ENCODE measurements around the gene CLBA1.
"Not testable (repeated sequence)": the region's sequence is repeated elsewhere in the genome, so short reads cannot be mapped to it uniquely, and the experiment has no call there.

CLBA1 gene

GRCh38 chr14:105026802-105027563, 41.4 kb downstream of the CLBA1 start (continued):
- no peak for TF ChIP-seq TCF7L2 (IDR thresholded peaks at IDR 0.05; ENCODE audit: borderline replicate concordance, low read depth, low read length)
- TF ChIP-seq ZNF707 (tag by site-specific recombination; IDR thresholded peaks at IDR 0.05): no peak
- TF ChIP-seq ZNF423 (tag by site-specific recombination; IDR thresholded peaks at IDR 0.05): no peak

GRCh38 chr14:105027718-105028117, 42.1 kb downstream of the CLBA1 start:
- TF ChIP-seq ATF2 (tag by site-specific recombination; IDR thresholded peaks at IDR 0.05; ENCODE audit: low read depth) (peak; percentile 84), BCL11A (tag by site-specific recombination; IDR thresholded peaks at IDR 0.05; ENCODE audit: low read depth) (0 out of 2 replicates have a peak, but pooled peaks have one; percentile 24), ZNF335 (tag by site-specific recombination; conservative IDR thresholded peaks at IDR 0.05) (peak; percentile 49), PRDM10 (tag by site-specific recombination; IDR thresholded peaks at IDR 0.05) (0 out of 2 replicates have a peak, but pooled peaks have one; percentile 9)
- not testable (repeated sequence) for H3K4me1 ChIP-seq (ENCODE audit: control insufficient read depth, insufficient read depth, low read length)

GRCh38 chr14:105028251-105028927, 42.8 kb downstream of the CLBA1 start:
- Histone ChIP-seq H3K27ac (ENCODE audit: extremely low read depth, low read depth, low read length) (no peak overlapping the region), H3K9me3 (ENCODE audit: control insufficient read depth, insufficient read depth, low read depth, low read length) (no peaks in the 10 kb centered on the region), H3K4me3 (ENCODE audit: low read depth, low read length) (no peak overlapping the region), H3K36me3 (ENCODE audit: control insufficient read depth in 2 of 2, insufficient read depth in 1 of 2, low read length in 2 of 2) (no peaks in the 10 kb centered on the region), H3K4me1 (ENCODE audit: control insufficient read depth, insufficient read depth, low read length) (no peaks in the 10 kb centered on the region)
- ChIA-PET POLR2A (no interaction called here), CTCF (interaction anchor here (0.5 to 2.8 kb wide), 3 partner anchors 53 to 253 kb away, joined by 4 to 12 read pairs (median 4); no protein-coding TSS in a partner anchor)
- no peak for TF ChIP-seq ZNF580 (tag by site-specific recombination; IDR thresholded peaks at IDR 0.05)
- TF ChIP-seq ZNF302 (tag by site-specific recombination; IDR thresholded peaks at IDR 0.05; ENCODE audit: low read depth): no peak
- TF ChIP-seq PRDM10 (tag by site-specific recombination; IDR thresholded peaks at IDR 0.05): 0 out of 2 replicates have a peak, but pooled peaks have one; percentile 10
- TF ChIP-seq ZNF514 (tag by site-specific recombination; IDR thresholded peaks at IDR 0.05): no peak
- no peak for TF ChIP-seq REST (tag by site-specific recombination; IDR thresholded peaks at IDR 0.05)
- 0 out of 2 replicates have a peak, but pooled peaks have one; percentile 49 for TF ChIP-seq BCL11A (tag by site-specific recombination; IDR thresholded peaks at IDR 0.05; ENCODE audit: low read depth)
- peak; percentile 31; the same call in 1 of the 2 replicates for TF ChIP-seq ZBTB17 (tag by site-specific recombination; IDR thresholded peaks at IDR 0.05)
- TF ChIP-seq ZNF121 (tag by site-specific recombination; IDR thresholded peaks at IDR 0.05): peak; percentile 89
- no peak for TF ChIP-seq ZNF704 (tag by site-specific recombination; IDR thresholded peaks at IDR 0.05)

More at GRCh38 chr14:105027718-105028117, 42.1 kb downstream of the CLBA1 start:
- POLR2A ChIA-PET; H3K36me3 ChIP-seq (ENCODE audit: control insufficient read depth in 2 of 2, insufficient read depth in 1 of 2, low read length in 2 of 2); H3K9me3 ChIP-seq (ENCODE audit: control insufficient read depth, insufficient read depth, low read depth, low read length); H3K4me3 ChIP-seq (ENCODE audit: low read depth, low read length); H3K27ac ChIP-seq (ENCODE audit: extremely low read depth, low read depth, low read length): not testable (repeated sequence)
- CTCF ChIA-PET: interaction anchor here (0.5 to 2.8 kb wide), 3 partner anchors 52 to 305 kb away, joined by 3 to 12 read pairs (median 4); no protein-coding TSS in a partner anchor
